GM12878 (cell line): ENCODE data around the gene DHDDS. TPM values are rescaled to one million over a fixed set of nuclear protein-coding genes. Genes with fewer than 3 reads are reported as not detected.
A peak's percentile ranks its signal among the peaks of the same experiment; 100 is the strongest.

Experiments used
- ATF7 ChIP-seq: fragments of 450-650 bp; IDR thresholded peaks from 2 replicates; pipeline ENCODE4 v1.6.1; 2016; ENCODE audit warnings: low read depth, mild to moderate bottlenecking
- BCL11A ChIP-seq: IDR thresholded peaks from 2 replicates; pipeline ENCODE4 v1.6.1; 2011; ENCODE audit warnings: low read depth, low read length
- CBFB ChIP-seq: IDR thresholded peaks from 2 replicates; pipeline ENCODE4 v1.6.1; 2016; ENCODE audit warnings: antibody characterized with exemption, low read depth
- E2F8 ChIP-seq: fragments of 450-650 bp; IDR thresholded peaks from 2 replicates; pipeline ENCODE4 v1.6.1; 2018; ENCODE audit warnings: mild to moderate bottlenecking, low read depth, moderate library complexity; ENCODE audit not compliant: partially characterized antibody
- E4F1 ChIP-seq: fragments of 450-650 bp; IDR thresholded peaks from 2 replicates; pipeline ENCODE4 v1.6.1; 2018; ENCODE audit warnings: borderline replicate concordance, mild to moderate bottlenecking; ENCODE audit not compliant: partially characterized antibody
- MEF2A ChIP-seq: IDR thresholded peaks from 2 replicates; pipeline ENCODE4 v1.6.1; 2011; ENCODE audit warnings: low read depth, mild to moderate bottlenecking, low read length, moderate library complexity; ENCODE audit not compliant: insufficient read depth
- NKRF ChIP-seq: fragments of 450-650 bp; conservative IDR thresholded peaks from 2 replicates; pipeline ENCODE4 v1.6.1; 2017; ENCODE audit warnings: mild to moderate bottlenecking, moderate library complexity
- NR2C1 ChIP-seq: fragments of 450-650 bp; IDR thresholded peaks from 2 replicates; pipeline ENCODE4 v1.6.1; 2017; ENCODE audit warnings: antibody characterized with exemption, mild to moderate bottlenecking, moderate library complexity
- PAX5 ChIP-seq: IDR thresholded peaks from 2 replicates; pipeline ENCODE4 v1.6.1; 2011; ENCODE audit warnings: low read depth, low read length, borderline replicate concordance
- RCOR1 ChIP-seq: conservative IDR thresholded peaks from 2 replicates; pipeline ENCODE4 v1.6.1; 2012; ENCODE audit warnings: low read depth, low read length, improper control_type of control experiment
- RELB ChIP-seq: fragments of 450-650 bp; IDR thresholded peaks from 2 replicates; pipeline ENCODE4 v1.6.1; 2017; ENCODE audit warnings: low read depth, mild to moderate bottlenecking, moderate library complexity
- RUNX3 ChIP-seq: IDR thresholded peaks from 2 replicates; pipeline ENCODE4 v1.6.1; 2012; ENCODE audit warnings: low read length, inconsistent platforms
- SREBF1 ChIP-seq: IDR thresholded peaks from 2 replicates; pipeline ENCODE4 v1.6.1; 2012; ENCODE audit warnings: mild to moderate bottlenecking, low read length
- SREBF2 ChIP-seq: IDR thresholded peaks from 2 replicates; pipeline ENCODE4 v1.6.1; 2012; ENCODE audit warnings: mild to moderate bottlenecking, low read length
- STAT1 ChIP-seq: fragments of 450-650 bp; conservative IDR thresholded peaks from 2 replicates; pipeline ENCODE4 v1.6.1; 2014; ENCODE audit warnings: antibody characterized with exemption, mild to moderate bottlenecking
- STAT3 ChIP-seq: IDR thresholded peaks from 2 replicates; pipeline ENCODE4 v1.6.1; 2011; ENCODE audit warnings: low read depth, low read length, improper control_type of control experiment
- TCF12 ChIP-seq: IDR thresholded peaks from 2 replicates; pipeline ENCODE4 v1.6.1; 2011; ENCODE audit warnings: low read depth, mild to moderate bottlenecking, low read length
- ZBTB40 ChIP-seq: fragments of 450-650 bp; IDR thresholded peaks from 2 replicates; pipeline ENCODE4 v1.6.1; 2016; ENCODE audit warnings: mild to moderate bottlenecking, moderate library complexity, borderline replicate concordance
- ZSCAN29 ChIP-seq: fragments of 450-650 bp; IDR thresholded peaks from 2 replicates; pipeline ENCODE4 v1.6.1; 2017; ENCODE audit warnings: mild to moderate bottlenecking, moderate library complexity
- polyA plus RNA-seq, 11 experiments: library from polyadenylated mRNA; depleted of rRNA in 4 of 11; unstranded in 6 of 11; stranded (reverse) in 5 of 11; fragments of >200 nt; fragmentation: Nextera tagmentation in 4 of 11; fragmentation: Illumina TruSeq in 1 of 11; extraction: Ambion mirVana in 4 of 11; extraction: Trizol in 1 of 11; gene quantifications; 1 replicate in 1 of 11; 2 replicates in 10 of 11; pipeline versions ENCODE4 v1.2.1 to v1.2.3, GENCODE V29; 2011 to 2016; ENCODE audit warnings: inconsistent platforms in 2 of 11, missing spikeins in 2 of 11, low read depth in 1 of 11
- total RNA-seq, 4 experiments: library from RNA; depleted of rRNA in 3 of 4; stranded (reverse); fragments of >200 nt in 3 of 4; fragmentation: Illumina TruSeq in 1 of 4; extraction: Trizol in 1 of 4; gene quantifications; 2 replicates each; pipeline versions ENCODE4 v1.2.1 to v1.2.3, GENCODE V29; 2013 to 2021

DHDDS gene
- total and polyA plus RNA-seq, 10 of the 15 experiments (the other 5 are each of a cell fraction or from before 2014, with no cell fraction given), result 22.7 to 47.5 (median 36.4) TPM

GRCh38 chr1:26408604-26409003 lies 23.5 kb upstream of the DHDDS start (continued):
- TF ChIP-seq NKRF (peak; percentile 89), CBFB (no peak), TCF12 (no peak), ZSCAN29 (no peak), NR2C1 (no peak), RUNX3 (peak; percentile 28; the same call in 1 of the 2 replicates), RELB (no peak), E2F8 (peak; percentile 84), E4F1 (no peak), PAX5 (peak; percentile 84), RCOR1 (peak; percentile 99), SREBF2 (no peak), ATF7 (no peak), STAT1 (no peak), SREBF1 (peak; percentile 99), MEF2A (no peak), BCL11A (no peak), ZBTB40 (peak; percentile 91), STAT3 (no peak)
